MM.1S (cell line): ENCODE results near the gene ARPC2.

Experiments used
- CTCF ChIP-seq: fragments of 300-600 bp; sonication (generic); IDR thresholded peaks from 2 replicates; pipeline ENCODE4 v1.5.1; 2016; ENCODE audit warnings: antibody characterized with exemption, low read length, mixed read lengths
- EZH2 ChIP-seq: fragments of 300-600 bp; sonication (generic); optimal IDR thresholded peaks from 2 replicates; pipeline ENCODE3; 2017; ENCODE audit warnings: low read depth, mild to moderate bottlenecking, antibody characterized with exemption, low read length, mixed read lengths

GRCh38 chr2:218172845-218173244 lies 44.1 kb upstream of the ARPC2 start:
- TF ChIP-seq CTCF (no peak), EZH2 (no peak)
